Tibial nerve (tissue), 4 donors: Measurements from ENCODE around the gene MSMP.

Experiments
- EP300 ChIP-seq, 2 donors: sonication (generic); formaldehyde crosslinking; IDR thresholded peaks; one replicate each; pipeline ENCODE4 v1.6.1; 2017; ENCODE audit warnings: antibody characterized with exemption in 2 of 2, mild to moderate bottlenecking in 1 of 2
- POLR2A ChIP-seq, 2 donors: fragments of 450-650 bp; IDR thresholded peaks; one replicate each; pipeline ENCODE4 v1.6.1; 2017; ENCODE audit warnings: antibody characterized with exemption in 2 of 2, mild to moderate bottlenecking in 2 of 2, moderate library complexity in 2 of 2
- TF ChIP-seq, protein P1 (sequence below), 5 experiments: fragments of 200-600 bp in 3 of 5; fragments of 450-650 bp in 2 of 5; sonication (generic) in 3 of 5; IDR thresholded peaks; one replicate each; pipeline ENCODE4 v1.5.1; 2016 to 2019; ENCODE audit warnings: antibody characterized with exemption in 5 of 5, mild to moderate bottlenecking in 3 of 5, moderate library complexity in 2 of 5

DNA sequence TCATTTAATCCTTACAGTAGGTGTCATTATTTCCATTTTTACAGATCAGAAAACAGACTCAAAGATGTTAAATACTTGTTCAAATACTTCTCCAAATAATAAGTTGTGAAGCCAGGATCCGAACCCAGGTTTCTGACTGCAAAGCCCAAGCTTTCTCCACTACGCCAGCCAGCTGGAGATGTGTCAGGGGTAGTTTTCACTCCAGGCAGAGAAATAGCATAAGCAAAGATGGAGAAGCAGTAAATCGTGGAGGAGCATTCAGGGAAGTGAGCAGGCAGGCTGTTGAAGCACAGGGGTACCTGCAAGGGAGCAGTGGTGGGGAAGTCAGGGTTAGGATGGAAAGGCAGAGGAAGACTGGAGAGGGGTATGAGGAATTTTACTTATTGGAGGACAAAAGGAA lies 25.0 kb downstream of the MSMP start:
- no peak for TF ChIP-seq POLR2A (IDR thresholded peaks at IDR 0.05)
- no peak for TF ChIP-seq EP300 (IDR thresholded peaks at IDR 0.05)
- TF ChIP-seq, protein P1, sequence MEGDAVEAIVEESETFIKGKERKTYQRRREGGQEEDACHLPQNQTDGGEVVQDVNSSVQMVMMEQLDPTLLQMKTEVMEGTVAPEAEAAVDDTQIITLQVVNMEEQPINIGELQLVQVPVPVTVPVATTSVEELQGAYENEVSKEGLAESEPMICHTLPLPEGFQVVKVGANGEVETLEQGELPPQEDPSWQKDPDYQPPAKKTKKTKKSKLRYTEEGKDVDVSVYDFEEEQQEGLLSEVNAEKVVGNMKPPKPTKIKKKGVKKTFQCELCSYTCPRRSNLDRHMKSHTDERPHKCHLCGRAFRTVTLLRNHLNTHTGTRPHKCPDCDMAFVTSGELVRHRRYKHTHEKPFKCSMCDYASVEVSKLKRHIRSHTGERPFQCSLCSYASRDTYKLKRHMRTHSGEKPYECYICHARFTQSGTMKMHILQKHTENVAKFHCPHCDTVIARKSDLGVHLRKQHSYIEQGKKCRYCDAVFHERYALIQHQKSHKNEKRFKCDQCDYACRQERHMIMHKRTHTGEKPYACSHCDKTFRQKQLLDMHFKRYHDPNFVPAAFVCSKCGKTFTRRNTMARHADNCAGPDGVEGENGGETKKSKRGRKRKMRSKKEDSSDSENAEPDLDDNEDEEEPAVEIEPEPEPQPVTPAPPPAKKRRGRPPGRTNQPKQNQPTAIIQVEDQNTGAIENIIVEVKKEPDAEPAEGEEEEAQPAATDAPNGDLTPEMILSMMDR (IDR thresholded peaks at IDR 0.05), result no peak
